K562 (cell line): ENCODE measurements around the gene NTSR2.

Experiments
- CTCF ChIP-seq, 3 experiments: IDR thresholded peaks in 2 of 3; conservative IDR thresholded peaks in 1 of 3; 2 replicates each; pipeline ENCODE4 v1.5.1; 2011 to 2012; ENCODE audit warnings: low read length in 3 of 3, mild to moderate bottlenecking in 3 of 3, control low read depth in 2 of 3, improper control_type of control experiment in 1 of 3, inconsistent platforms in 1 of 3, low read depth in 1 of 3, mixed read lengths in 1 of 3, moderate library complexity in 1 of 3; ENCODE audit not compliant: insufficient read depth in 2 of 3
- EZH2 ChIP-seq: IDR thresholded peaks from 2 replicates; pipeline ENCODE4 v1.6.1; 2012; ENCODE audit warnings: low read depth, mild to moderate bottlenecking, inconsistent platforms, low read length, borderline replicate concordance
- MYBL2 ChIP-seq, 2 experiments: fragments of 450-650 bp in 1 of 2; sonication (generic) in 1 of 2; formaldehyde crosslinking in 1 of 2; IDR thresholded peaks; 2 replicates each; pipeline versions ENCODE4 v1.6.1 to v1.8.1; 2017 to 2022; ENCODE audit warnings: borderline replicate concordance in 1 of 2, inconsistent platforms in 1 of 2, low read depth in 1 of 2, mild to moderate bottlenecking in 1 of 2, missing genetic modification reagents in 1 of 2, moderate library complexity in 1 of 2
- POLR2A ChIP-seq: fragments of 450-650 bp; conservative IDR thresholded peaks from 2 replicates; pipeline ENCODE4 v1.6.1; 2016
- ZFP1 ChIP-seq: fragments of 450-650 bp; formaldehyde crosslinking; IDR thresholded peaks from 2 replicates; pipeline ENCODE4 v1.4.0; 2020; ENCODE audit warnings: mild to moderate bottlenecking, mixed read lengths

DNA sequence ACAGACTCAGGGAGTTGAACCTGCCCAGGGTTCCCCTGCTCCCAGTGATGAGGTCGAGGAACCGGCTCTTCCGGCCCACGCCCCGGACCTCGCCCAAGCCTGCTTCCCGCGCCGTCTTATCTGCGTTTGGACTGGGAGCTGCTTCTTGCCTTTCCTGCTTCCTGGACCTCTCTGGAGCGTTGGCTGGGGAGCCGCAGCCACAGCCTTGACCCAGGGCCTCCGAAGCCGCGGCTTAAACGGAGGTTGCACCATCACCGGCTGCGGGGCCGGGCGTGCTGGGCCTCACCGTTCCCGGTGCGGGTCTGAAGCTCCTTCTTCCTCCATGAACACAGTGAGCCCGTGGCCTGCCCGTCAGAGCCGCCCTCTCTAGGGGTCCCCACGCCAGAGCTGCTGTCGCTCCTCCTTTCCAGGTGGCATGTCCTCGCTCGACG is 13.3 kb downstream of the NTSR2 start:
- TF ChIP-seq MYBL2 (IDR thresholded peaks at IDR 0.05; ENCODE audit: low read depth) (no peak), MYBL2 (CRISPR knock-in tag; IDR thresholded peaks at IDR 0.05; ENCODE audit: borderline replicate concordance) (no peak), POLR2A (no peak), CTCF (IDR thresholded peaks at IDR 0.05 in 2 of 3, conservative IDR thresholded peaks at IDR 0.05 in 1 of 3; ENCODE audit: insufficient read depth in 2 of 3, low read depth in 1 of 3, low read length in 3 of 3) (no peak), EZH2 (no peak), ZFP1 (CRISPR knock-in tag) (no peak)
